ENCODE results near the gene BEX4. TPM values are rescaled to one million over a fixed set of nuclear protein-coding genes. Genes with fewer than 3 reads are reported as not detected.

Gene BEX4
- total and polyA plus RNA-seq, 2 of the 4 experiments (the other 2 are of a cell fraction), result 0.54 to 6.8 TPM

- no peak overlapping the region for H2BK15ac ChIP-seq (ENCODE audit: low read depth, low read length)
- H4K91ac ChIP-seq (ENCODE audit: insufficient read depth, low read depth, low read length), result no peak overlapping the region
- no peak overlapping the region for H3K18ac ChIP-seq (ENCODE audit: low read depth, low read length)
- no peak overlapping the region for H2BK120ac ChIP-seq (ENCODE audit: low read depth, low read length)
- intact Hi-C loops (cut with micrococcal nuclease) (loop anchor here (5.0 kb wide), 1 partner anchor 1110 kb away; no protein-coding TSS in a partner anchor), in situ Hi-C loops (cut with MboI; ENCODE audit: low sequenced_read_pairs) (no loop called here), dilution Hi-C loops (cut with HindIII; ENCODE audit: low sequenced_read_pairs, unreplicated experiment) (no loop called here)
- no peak overlapping the region for H3K9ac ChIP-seq (ENCODE audit: low read depth, low read length)
- no peak overlapping the region for H4K5ac ChIP-seq (ENCODE audit: low read depth, low read length)
- no peaks in the 10 kb centered on the region for H3K4me1 ChIP-seq (ENCODE audit: control insufficient read depth, insufficient read depth, low read length)
- H2AFZ ChIP-seq (replicated peaks; ENCODE audit: low read length, poor library complexity), result no peak overlapping the region
- H3K4me3 ChIP-seq (ENCODE audit: insufficient read depth, low read depth, low read length), result no peak overlapping the region
- no peaks in the 10 kb centered on the region for H3K79me1 ChIP-seq (ENCODE audit: low read depth in 1 of 2, low read length in 2 of 2)
- no peak for TF ChIP-seq MAFK (IDR thresholded peaks at IDR 0.05; ENCODE audit: low read depth, low read length)
- no peak for TF ChIP-seq CEBPB (IDR thresholded peaks at IDR 0.05; ENCODE audit: low read depth, low read length)
- no peak for TF ChIP-seq CHD1 (IDR thresholded peaks at IDR 0.05; ENCODE audit: low read depth, low read length)
- TF ChIP-seq RFX5 (IDR thresholded peaks at IDR 0.05; ENCODE audit: low read depth, low read length), result no peak
- TF ChIP-seq ELK1 (IDR thresholded peaks at IDR 0.05; ENCODE audit: borderline replicate concordance, low read depth, low read length), result no peak
- no peak for TF ChIP-seq RCOR1 (IDR thresholded peaks at IDR 0.05; ENCODE audit: insufficient replicate concordance, low read length)
- TF ChIP-seq CTCF (conservative IDR thresholded peaks at IDR 0.05; ENCODE audit: low read depth, low read length), result no peak
- TF ChIP-seq BHLHE40 (IDR thresholded peaks at IDR 0.05; ENCODE audit: low read depth, low read length), result no peak
- no peak for TF ChIP-seq MXI1 (IDR thresholded peaks at IDR 0.05; ENCODE audit: borderline replicate concordance, low read depth, low read length)
- TF ChIP-seq, protein P1, sequence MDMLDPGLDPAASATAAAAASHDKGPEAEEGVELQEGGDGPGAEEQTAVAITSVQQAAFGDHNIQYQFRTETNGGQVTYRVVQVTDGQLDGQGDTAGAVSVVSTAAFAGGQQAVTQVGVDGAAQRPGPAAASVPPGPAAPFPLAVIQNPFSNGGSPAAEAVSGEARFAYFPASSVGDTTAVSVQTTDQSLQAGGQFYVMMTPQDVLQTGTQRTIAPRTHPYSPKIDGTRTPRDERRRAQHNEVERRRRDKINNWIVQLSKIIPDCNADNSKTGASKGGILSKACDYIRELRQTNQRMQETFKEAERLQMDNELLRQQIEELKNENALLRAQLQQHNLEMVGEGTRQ (IDR thresholded peaks at IDR 0.05; ENCODE audit: low read depth, low read length), result no peak
- no peak for TF ChIP-seq MAZ (IDR thresholded peaks at IDR 0.05; ENCODE audit: borderline replicate concordance, low read depth, low read length)
- TF ChIP-seq FOS (IDR thresholded peaks at IDR 0.05; ENCODE audit: low read depth, low read length), result no peak
- TF ChIP-seq NFE2L2 (IDR thresholded peaks at IDR 0.05; ENCODE audit: low read depth, low read length), result no peak
- no peak for TF ChIP-seq RAD21 (IDR thresholded peaks at IDR 0.05; ENCODE audit: low read length)
- no peak for TF ChIP-seq POLR2A (IDR thresholded peaks at IDR 0.05; ENCODE audit: low read depth, low read length)
- TF ChIP-seq SMC3 (IDR thresholded peaks at IDR 0.05; ENCODE audit: low read depth, low read length), result no peak
- H3K9me1 ChIP-seq (ENCODE audit: insufficient read depth, low read length), result no peaks in the 10 kb centered on the region
- no peak overlapping the region for H3K14ac ChIP-seq (replicated peaks; ENCODE audit: low read depth, low read length)
- BruUV-seq (replicated peaks), result no TSS peak
- no peak overlapping the region for H3K27ac ChIP-seq (ENCODE audit: insufficient read depth, low read length)
- H4K8ac ChIP-seq (ENCODE audit: low read depth in 2 of 2, low read length in 2 of 2), result no peak overlapping the region
- no peak overlapping the region for H3K4me2 ChIP-seq (ENCODE audit: low read depth, low read length)
- no peak overlapping the region for H3K23ac ChIP-seq (ENCODE audit: low read depth, low read length)
- no peaks in the 10 kb centered on the region for H4K20me1 ChIP-seq (ENCODE audit: insufficient read depth, low read length)
- H3K4ac ChIP-seq (ENCODE audit: low read depth, low read length), result no peak overlapping the region
- no peak overlapping the region for H2AK9ac ChIP-seq (replicated peaks; ENCODE audit: low read depth, low read length, poor library complexity)
- H3K56ac ChIP-seq (ENCODE audit: extremely low read depth, insufficient read depth, low read length), result no peak overlapping the region
- H2BK20ac ChIP-seq (ENCODE audit: low read depth, low read length), result no peak overlapping the region
- H2AK5ac ChIP-seq (ENCODE audit: low read depth, low read length), result no peak overlapping the region
- CTCF ChIA-PET, result no interaction called here
- DNase-seq (no peak), ATAC-seq (ENCODE audit: low read depth) (no peak)
- POLR2A ChIA-PET (ENCODE audit: unreplicated experiment), result interaction anchor here (0.5 kb wide), 1 partner anchor 1449 kb away, joined by 6 read pairs; no protein-coding TSS in a partner anchor
- H3K36me3 ChIP-seq (ENCODE audit: control insufficient read depth, insufficient read depth, low read length), result no peaks in the 10 kb centered on the region
- H3K27me3 ChIP-seq (ENCODE audit: control insufficient read depth, insufficient read depth, low read length), result peaks cover 8% of the 10 kb centered on the region; the same call in 1 of the 2 replicates
- H2BK5ac ChIP-seq (ENCODE audit: low read depth, low read length, poor library complexity, severe bottlenecking), result no peak overlapping the region
- no peaks in the 10 kb centered on the region for H3K9me3 ChIP-seq (ENCODE audit: control insufficient read depth, insufficient read depth, low read length)
Observed at GRCh38 chrX:103177556-103177955, 37.4 kb upstream of the BEX4 start.
